WTC11 (cell line): ENCODE data around the gene TCEA2. TPM values are rescaled to one million over a fixed set of nuclear protein-coding genes. Genes with fewer than 3 reads are reported as not detected.

Source experiments
- ATAC-seq: fragments of 200-7000 bp; cut with Tn5 transposase; 2 replicates; pipeline ENCODE4 v1.10.0; 2021; ENCODE audit warnings: mild to moderate bottlenecking, moderate library complexity
- CTCF ChIA-PET: fragments of 300-600 bp; sonication (Branson Sonifier 250); formaldehyde crosslinking; loops from one replicate; lab custom pipeline; 2021; ENCODE audit warnings: antibody characterized with exemption; lab: Charles Lee
- POLR2A ChIA-PET: fragments of 350-600 bp; sonication (Branson Sonifier 250); formaldehyde crosslinking; loops from one replicate; lab custom pipeline; 2021; ENCODE audit warnings: antibody characterized with exemption; lab: Charles Lee
- DNase-seq: peaks from one replicate; pipeline ENCODE4 v3.0.0; 2021; ENCODE audit warnings: low spot score
- H3K27ac Mint-ChIP-seq: 2 replicates; pipeline ENCODE4 v1.8.0; 2021; ENCODE audit warnings: mixed read lengths
- H3K27me3 Mint-ChIP-seq: 2 replicates; pipeline ENCODE4 v1.8.0; 2021; ENCODE audit warnings: low read depth, mild to moderate bottlenecking, moderate library complexity, mixed read lengths
- H3K36me3 Mint-ChIP-seq: 2 replicates; pipeline ENCODE4 v1.8.0; 2021; ENCODE audit warnings: mixed read lengths
- H3K4me1 Mint-ChIP-seq: 2 replicates; pipeline ENCODE4 v1.8.0; 2022; ENCODE audit warnings: mixed read lengths
- H3K4me3 Mint-ChIP-seq: 2 replicates; pipeline ENCODE4 v1.8.0; 2021; ENCODE audit warnings: mild to moderate bottlenecking, moderate library complexity, mixed read lengths
- H3K9me3 Mint-ChIP-seq: 2 replicates; pipeline ENCODE4 v1.8.0; 2021; ENCODE audit warnings: mixed read lengths
- ARID4B ChIP-seq: sonication (generic); formaldehyde crosslinking; IDR thresholded peaks from 2 replicates; pipeline ENCODE4 v1.8.0; 2023; ENCODE audit warnings: missing genetic modification reagents, mild to moderate bottlenecking, borderline replicate concordance
- ATF1 ChIP-seq: sonication (generic); formaldehyde crosslinking; IDR thresholded peaks from 2 replicates; pipeline ENCODE4 v1.8.1; 2023; ENCODE audit warnings: mild to moderate bottlenecking, moderate library complexity, missing genetic modification reagents
- E2F5 ChIP-seq: sonication (generic); formaldehyde crosslinking; IDR thresholded peaks from 2 replicates; pipeline ENCODE4 v1.8.1; 2022; ENCODE audit warnings: mild to moderate bottlenecking, moderate library complexity, missing genetic modification reagents
- ESRRA ChIP-seq: sonication (generic); formaldehyde crosslinking; IDR thresholded peaks from 2 replicates; pipeline ENCODE4 v1.8.1; 2022; ENCODE audit warnings: mild to moderate bottlenecking, missing genetic modification reagents, borderline replicate concordance
- FOXP1 ChIP-seq: sonication (generic); formaldehyde crosslinking; IDR thresholded peaks from 2 replicates; pipeline ENCODE4 v1.8.0; 2022; ENCODE audit warnings: missing genetic modification reagents, mild to moderate bottlenecking, moderate library complexity, borderline replicate concordance
- GTF2I ChIP-seq: fragments of 250-450 bp; sonication (Bioruptor Pico); conservative IDR thresholded peaks from 2 replicates; pipeline ENCODE4 v1.4.0; 2021; ENCODE audit warnings: mild to moderate bottlenecking
- HMGA2 ChIP-seq: fragments of 250-450 bp; sonication (Bioruptor Pico); IDR thresholded peaks from 2 replicates; pipeline ENCODE4 v1.4.0; 2021; ENCODE audit warnings: mild to moderate bottlenecking, moderate library complexity
- IRF1 ChIP-seq: sonication (generic); formaldehyde crosslinking; IDR thresholded peaks from 2 replicates; pipeline ENCODE4 v1.8.0; 2023; ENCODE audit warnings: missing genetic modification reagents
- MXD4 ChIP-seq: fragments of 250-450 bp; sonication (Bioruptor Pico); IDR thresholded peaks from 2 replicates; pipeline ENCODE4 v1.8.0; 2021; ENCODE audit warnings: mild to moderate bottlenecking, moderate library complexity, borderline replicate concordance
- NFATC4 ChIP-seq: fragments of 250-450 bp; sonication (Bioruptor Pico); IDR thresholded peaks from 2 replicates; pipeline ENCODE4 v1.9.0; 2021; ENCODE audit warnings: mild to moderate bottlenecking
- PRRX2 ChIP-seq: fragments of 250-450 bp; sonication (Bioruptor Pico); IDR thresholded peaks from 2 replicates; pipeline ENCODE4 v1.8.0; 2021; ENCODE audit warnings: mild to moderate bottlenecking
- TEAD4 ChIP-seq: sonication (generic); formaldehyde crosslinking; IDR thresholded peaks from 2 replicates; pipeline ENCODE4 v1.8.0; 2022; ENCODE audit warnings: mild to moderate bottlenecking, missing genetic modification reagents
- TP53 ChIP-seq: sonication (generic); formaldehyde crosslinking; IDR thresholded peaks from 2 replicates; pipeline ENCODE4 v1.8.1; 2023; ENCODE audit warnings: mild to moderate bottlenecking, missing genetic modification reagents
- ZNF232 ChIP-seq: sonication (generic); formaldehyde crosslinking; IDR thresholded peaks from 2 replicates; pipeline ENCODE4 v1.8.0; 2022; ENCODE audit warnings: mild to moderate bottlenecking, missing genetic modification reagents
- ZNF317 ChIP-seq: sonication (generic); formaldehyde crosslinking; IDR thresholded peaks from 2 replicates; pipeline ENCODE4 v1.8.1; 2023; ENCODE audit warnings: low read depth, mild to moderate bottlenecking, moderate library complexity, missing genetic modification reagents, borderline replicate concordance
- ZNF671 ChIP-seq: fragments of 250-450 bp; sonication (Bioruptor Pico); IDR thresholded peaks from 2 replicates; pipeline ENCODE4 v1.8.0; 2021; ENCODE audit warnings: mild to moderate bottlenecking
- total RNA-seq: library from RNA; stranded (reverse); gene quantifications from 3 replicates; pipeline ENCODE4 v1.2.3, GENCODE V29; 2021
- TF ChIP-seq, protein P1 (sequence below): sonication (generic); formaldehyde crosslinking; IDR thresholded peaks from 2 replicates; pipeline ENCODE4 v1.8.0; 2022; ENCODE audit warnings: mild to moderate bottlenecking, missing genetic modification reagents
- TF ChIP-seq, protein P2 (sequence below): sonication (generic); formaldehyde crosslinking; conservative IDR thresholded peaks from 2 replicates; pipeline ENCODE4 v1.8.1; 2022; ENCODE audit warnings: mild to moderate bottlenecking, missing genetic modification reagents

Gene TCEA2
- total RNA-seq, 1 experiment from 2014 or later = 55.8 TPM

DNA sequence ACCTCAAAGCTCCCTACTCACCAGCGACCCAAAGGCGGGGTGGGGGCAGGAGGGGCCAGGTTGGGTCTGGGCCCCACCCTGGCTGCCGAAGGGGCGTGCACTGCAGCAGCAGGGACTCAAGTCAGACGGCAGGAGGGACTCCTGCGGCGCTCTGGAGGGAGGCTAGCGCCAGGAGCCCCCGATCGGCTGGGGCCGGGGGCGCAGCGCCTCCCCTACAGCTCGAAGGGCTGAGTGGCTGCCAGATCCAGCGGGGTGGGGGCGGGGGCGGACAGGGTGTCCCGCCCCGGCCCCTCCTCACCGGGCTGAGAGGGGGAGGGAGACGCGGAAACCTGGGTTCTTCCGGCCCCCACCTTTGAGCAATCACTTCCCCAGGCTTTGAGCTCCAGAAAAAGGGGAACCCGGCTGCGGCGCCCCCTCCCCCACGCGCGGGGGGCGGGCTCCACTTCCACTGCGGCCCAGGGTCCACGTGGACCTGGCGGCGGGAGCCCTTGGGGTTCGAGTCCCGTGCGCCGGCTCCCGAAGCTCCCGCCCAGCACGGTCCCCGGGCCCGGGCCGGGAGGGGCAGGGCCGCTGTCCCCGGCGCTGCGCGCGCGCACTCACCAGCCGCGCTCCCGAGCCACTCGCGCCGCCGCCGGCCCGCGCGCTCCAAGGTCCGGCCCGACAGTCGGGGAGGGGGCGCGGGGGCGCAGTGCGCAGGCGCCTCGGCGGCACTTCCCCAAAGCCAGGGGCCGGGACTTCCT lies 16.4 kb downstream of the TCEA2 start, which contains the start of gene RGS19 (continued):
- TF ChIP-seq PRRX2 (CRISPR knock-in tag) (no peak), GTF2I (CRISPR knock-in tag) (no peak), NFATC4 (CRISPR knock-in tag) (no peak), MXD4 (CRISPR knock-in tag) (no peak), ATF1 (CRISPR knock-in tag) (no peak), ZNF671 (CRISPR knock-in tag) (no peak), ESRRA (no peak), ZNF317 (CRISPR knock-in tag) (0 out of 2 replicates have a peak, but pooled peaks have one; percentile 19), TEAD4 (CRISPR knock-in tag) (no peak), IRF1 (CRISPR knock-in tag) (no peak)
- TF ChIP-seq, protein P1, sequence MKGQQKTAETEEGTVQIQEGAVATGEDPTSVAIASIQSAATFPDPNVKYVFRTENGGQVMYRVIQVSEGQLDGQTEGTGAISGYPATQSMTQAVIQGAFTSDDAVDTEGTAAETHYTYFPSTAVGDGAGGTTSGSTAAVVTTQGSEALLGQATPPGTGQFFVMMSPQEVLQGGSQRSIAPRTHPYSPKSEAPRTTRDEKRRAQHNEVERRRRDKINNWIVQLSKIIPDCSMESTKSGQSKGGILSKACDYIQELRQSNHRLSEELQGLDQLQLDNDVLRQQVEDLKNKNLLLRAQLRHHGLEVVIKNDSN (CRISPR knock-in tag) = no peak
- TF ChIP-seq, protein P2, sequence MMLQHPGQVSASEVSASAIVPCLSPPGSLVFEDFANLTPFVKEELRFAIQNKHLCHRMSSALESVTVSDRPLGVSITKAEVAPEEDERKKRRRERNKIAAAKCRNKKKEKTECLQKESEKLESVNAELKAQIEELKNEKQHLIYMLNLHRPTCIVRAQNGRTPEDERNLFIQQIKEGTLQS = no peak

- no peaks in the 10 kb centered on the region for H3K9me3 Mint-ChIP-seq
- peak within 1 kb of the TSS; percentile 80 for H3K4me3 Mint-ChIP-seq
- no peak within 1 kb of the TSS for H3K27ac Mint-ChIP-seq
- ChIA-PET CTCF (interaction anchor here (1.0 to 4.2 kb wide), 13 partner anchors 10 to 294 kb away, joined by 3 to 16 read pairs (median 8); partner anchors contain the start of genes PRPF6 and SAMD10), POLR2A (interaction anchor here (1.0 to 1.1 kb wide), 2 partner anchors 14 to 584 kb away, joined by 3 to 4 read pairs; no protein-coding TSS in a partner anchor)
- peaks cover 30% of the 10 kb centered on the region for H3K4me1 Mint-ChIP-seq
- peaks cover 42% of the 10 kb centered on the region for H3K27me3 Mint-ChIP-seq
- no peaks in the 10 kb centered on the region for H3K36me3 Mint-ChIP-seq
- ATAC-seq (0 out of 2 replicates have a peak, but pooled peaks have one; percentile 0), DNase-seq (no peak)
- TF ChIP-seq E2F5 (CRISPR knock-in tag) (0 out of 2 replicates have a peak, but pooled peaks have one; percentile 5), FOXP1 (CRISPR knock-in tag) (peak; percentile 5; the same call in 1 of the 2 replicates), TP53 (CRISPR knock-in tag) (no peak)
These were observed 17.2 kb downstream of the TCEA2 start, which contains the start of gene OPRL1 for GRCh38 chr20:64080013-64080812. TSS of gene OPRL1 (plus strand) at chr20:64080082. CDS start at chr20:64092721, 12,639 bp downstream.

GRCh38 chr20:64080813-64081623 lies 18.0 kb downstream of the TCEA2 start:
- H3K4me1 Mint-ChIP-seq = peaks cover 30% of the 10 kb centered on the region
- CTCF ChIA-PET = interaction anchor here (1.1 to 4.2 kb wide), 9 partner anchors 11 to 295 kb away, joined by 3 to 119 read pairs (median 12); partner anchors contain the start of genes PRPF6 and SAMD10
- TF ChIP-seq ZNF232 (CRISPR knock-in tag) (no peak), HMGA2 (CRISPR knock-in tag) (no peak), ARID4B (CRISPR knock-in tag) (no peak)
- no peaks in the 10 kb centered on the region for H3K9me3 Mint-ChIP-seq
- ATAC-seq (no peak), DNase-seq (no peak)
- no peaks in the 10 kb centered on the region for H3K36me3 Mint-ChIP-seq
- H3K27ac Mint-ChIP-seq = no peak overlapping the region
- H3K27me3 Mint-ChIP-seq = peaks cover 50% of the 10 kb centered on the region
- POLR2A ChIA-PET = interaction anchor here (1.1 kb wide), 1 partner anchor 15 kb away, joined by 4 read pairs; no protein-coding TSS in a partner anchor
- H3K4me3 Mint-ChIP-seq = peak overlapping the region; percentile 80
